GM12874 (cell line): ENCODE data around the gene PDE7B.

ENCODE experiments used
- TF ChIP-seq, protein P1 (sequence below): IDR thresholded peaks from 2 replicates; pipeline ENCODE4 v1.5.1; 2011; ENCODE audit warnings: low read depth, mild to moderate bottlenecking, control low read depth, low read length, moderate library complexity; ENCODE audit not compliant: insufficient read depth

PDE7B gene

DNA sequence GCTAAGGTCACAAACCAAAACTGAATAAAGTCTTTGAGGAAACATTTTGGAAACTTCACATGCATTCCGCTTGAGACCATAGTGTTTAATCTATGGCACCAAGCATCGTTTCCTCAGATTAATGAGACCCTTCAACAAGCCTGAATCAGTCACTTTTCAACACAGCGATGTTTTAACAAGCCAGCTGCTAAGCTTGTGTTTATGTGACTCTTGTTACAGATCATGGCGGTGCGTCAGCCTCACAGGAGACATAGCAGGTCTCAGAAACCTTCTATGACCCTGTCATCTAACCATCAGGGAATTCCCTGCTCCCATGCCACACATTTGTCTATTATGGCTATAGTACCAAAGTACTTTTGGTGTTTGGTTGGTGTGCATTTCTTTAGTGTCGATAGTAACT lies 341.4 kb downstream of the PDE7B start:
- TF ChIP-seq, protein P1, sequence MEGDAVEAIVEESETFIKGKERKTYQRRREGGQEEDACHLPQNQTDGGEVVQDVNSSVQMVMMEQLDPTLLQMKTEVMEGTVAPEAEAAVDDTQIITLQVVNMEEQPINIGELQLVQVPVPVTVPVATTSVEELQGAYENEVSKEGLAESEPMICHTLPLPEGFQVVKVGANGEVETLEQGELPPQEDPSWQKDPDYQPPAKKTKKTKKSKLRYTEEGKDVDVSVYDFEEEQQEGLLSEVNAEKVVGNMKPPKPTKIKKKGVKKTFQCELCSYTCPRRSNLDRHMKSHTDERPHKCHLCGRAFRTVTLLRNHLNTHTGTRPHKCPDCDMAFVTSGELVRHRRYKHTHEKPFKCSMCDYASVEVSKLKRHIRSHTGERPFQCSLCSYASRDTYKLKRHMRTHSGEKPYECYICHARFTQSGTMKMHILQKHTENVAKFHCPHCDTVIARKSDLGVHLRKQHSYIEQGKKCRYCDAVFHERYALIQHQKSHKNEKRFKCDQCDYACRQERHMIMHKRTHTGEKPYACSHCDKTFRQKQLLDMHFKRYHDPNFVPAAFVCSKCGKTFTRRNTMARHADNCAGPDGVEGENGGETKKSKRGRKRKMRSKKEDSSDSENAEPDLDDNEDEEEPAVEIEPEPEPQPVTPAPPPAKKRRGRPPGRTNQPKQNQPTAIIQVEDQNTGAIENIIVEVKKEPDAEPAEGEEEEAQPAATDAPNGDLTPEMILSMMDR, result no peak

- TF ChIP-seq, protein P1, result no peak
Observed at GRCh38 chr6:136201732-136202131, 350.2 kb downstream of the PDE7B start.

GRCh38 chr6:136208783-136209182 lies 357.3 kb downstream of the PDE7B start:
- TF ChIP-seq, protein P1, result no peak

DNA sequence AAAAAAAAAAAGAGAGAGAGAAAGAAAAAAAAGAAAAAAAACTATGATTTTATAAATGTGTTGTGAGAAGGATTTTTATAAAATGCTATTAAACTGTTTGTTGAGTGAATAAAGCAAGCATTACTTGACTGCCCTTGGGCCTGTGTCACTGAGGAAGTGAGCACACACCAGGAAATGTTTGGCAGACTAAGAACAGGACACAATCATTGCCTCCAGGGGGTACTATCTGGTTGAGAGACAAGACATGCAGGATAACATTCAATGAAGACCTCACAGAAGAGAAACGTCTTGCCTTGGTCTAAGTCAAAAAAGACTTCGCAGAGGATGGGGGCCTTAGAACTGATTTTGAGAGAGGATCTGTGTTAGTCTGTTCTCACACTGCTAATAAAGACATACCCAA lies 358.0 kb downstream of the PDE7B start:
- TF ChIP-seq, protein P1, result no peak

DNA sequence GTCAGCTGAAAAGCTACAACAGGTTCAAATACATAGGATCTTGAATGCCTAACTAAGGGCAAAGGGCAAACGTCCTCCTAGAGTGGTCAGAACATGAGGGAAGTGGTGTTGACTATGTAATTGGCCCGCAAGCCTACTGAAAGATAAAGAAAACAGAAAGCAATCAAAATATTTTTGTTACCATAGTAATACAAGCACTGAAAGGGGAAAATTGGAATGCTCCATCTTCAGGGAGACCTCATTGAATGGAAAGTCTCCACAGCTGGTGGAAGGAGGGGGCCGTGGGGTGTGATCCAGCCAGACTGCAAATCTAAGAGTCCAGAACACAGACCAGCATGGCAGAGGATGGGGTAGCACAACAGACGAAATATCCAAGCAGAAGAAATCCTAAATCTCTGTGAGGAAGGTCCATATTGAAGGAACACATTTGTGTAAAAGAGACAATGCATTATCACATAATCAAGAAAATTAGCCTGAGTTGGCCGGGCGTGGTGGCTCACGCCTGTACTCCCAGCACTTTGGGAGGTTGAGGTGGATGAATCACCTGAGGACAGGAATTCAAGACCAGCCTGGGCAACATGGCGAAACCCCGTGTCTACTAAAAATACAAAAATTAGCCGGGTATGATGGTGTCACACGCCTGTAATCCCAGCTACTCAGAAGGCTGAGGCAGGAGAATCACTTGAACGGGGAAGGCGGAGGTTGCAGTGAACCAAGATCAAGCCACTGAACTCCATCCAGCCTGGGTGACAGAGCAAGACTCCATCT lies 359.1 kb downstream of the PDE7B start:
- TF ChIP-seq, protein P1, result no peak

GRCh38 chr6:136212608-136213007 lies 361.1 kb downstream of the PDE7B start:
- TF ChIP-seq, protein P1, result no peak

GRCh38 chr6:136213012-136213539 lies 361.6 kb downstream of the PDE7B start:
- TF ChIP-seq, protein P1, result no peak
